ENCODE data around the gene ZFC3H1.

DNA sequence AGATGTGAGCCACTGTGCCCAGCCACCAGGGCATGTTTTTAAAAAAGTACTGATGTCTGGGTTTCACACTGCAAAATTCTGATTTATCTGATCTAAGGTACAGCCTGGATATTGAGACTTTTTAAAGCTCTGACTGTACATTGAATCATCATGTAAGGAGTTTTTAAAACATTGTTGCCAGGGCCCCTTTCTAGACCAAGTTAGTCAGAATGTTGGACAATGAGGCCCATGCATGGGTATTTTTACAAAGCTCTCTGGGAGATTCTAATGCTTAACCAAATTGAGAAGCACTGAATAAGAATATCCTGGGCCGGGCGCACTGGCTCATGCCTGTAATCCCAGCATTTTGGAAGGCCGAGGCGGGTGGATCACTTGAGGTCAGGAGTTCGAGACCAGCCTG, 38.9 kb upstream of the ZFC3H1 start:
- TF ChIP-seq CTCF (IDR thresholded peaks at IDR 0.05) (no peak), POLR2A (IDR thresholded peaks at IDR 0.05) (no peak)
